CD4-positive, alpha-beta memory T cell (primary cell): ENCODE data around the gene TCF23. TPM values are rescaled to one million over a fixed set of nuclear protein-coding genes. Genes with fewer than 3 reads are reported as not detected.
"Not testable (repeated sequence)": the region's sequence is repeated elsewhere in the genome, so short reads cannot be mapped to it uniquely, and the experiment has no call there.

Experiments used
- CTCF ChIA-PET: fragments of 350-600 bp; sonication (Branson Sonifier 250); formaldehyde crosslinking; loops from one replicate; lab custom pipeline; 2021; ENCODE audit warnings: inconsistent platforms; ENCODE audit not compliant: partially characterized antibody; lab: Charles Lee
- POLR2A ChIA-PET: fragments of 350-600 bp; sonication (Branson Sonifier 250); formaldehyde crosslinking; loops from one replicate; lab custom pipeline; 2021; ENCODE audit not compliant: partially characterized antibody; lab: Charles Lee
- DNase-seq, 5 donors: peaks; one replicate each; pipeline versions ENCODE4 v3.0.0 to v3.0.0-alpha.2; 2020 to 2022; ENCODE audit warnings: mixed read lengths in 1 of 5
- H3K27ac ChIP-seq: one replicate; pipeline ENCODE4 v1.7.0; 2013; ENCODE audit warnings: low read depth, low read length
- H3K27me3 ChIP-seq: 2 replicates; pipeline ENCODE4 v1.7.0; 2013; ENCODE audit warnings: mild to moderate bottlenecking, low read length, moderate library complexity; ENCODE audit not compliant: insufficient read depth
- H3K36me3 ChIP-seq: 2 replicates; pipeline ENCODE4 v1.7.0; 2013; ENCODE audit warnings: mild to moderate bottlenecking, low read length, moderate library complexity; ENCODE audit not compliant: insufficient read depth
- H3K4me1 ChIP-seq: 2 replicates; pipeline ENCODE4 v1.7.0; 2013; ENCODE audit warnings: mild to moderate bottlenecking, low read length, moderate library complexity; ENCODE audit not compliant: insufficient read depth
- H3K4me3 ChIP-seq, 2 donors: one replicate each; pipeline ENCODE4 v1.7.0; 2013; ENCODE audit warnings: low read length in 2 of 2, mild to moderate bottlenecking in 1 of 2
- H3K9me3 ChIP-seq, 2 donors: one replicate each; pipeline ENCODE4 v1.7.0; 2013; ENCODE audit warnings: low read length in 2 of 2, control low read depth in 1 of 2; ENCODE audit not compliant: control insufficient read depth in 1 of 2
- H3K27ac Mint-ChIP-seq, 7 donors: one replicate each; pipeline ENCODE4 v1.8.0; 2020 to 2021; ENCODE audit warnings: mixed read lengths in 7 of 7, mild to moderate bottlenecking in 6 of 7, inconsistent platforms in 3 of 7, moderate library complexity in 3 of 7
- H3K27me3 Mint-ChIP-seq, 2 donors: one replicate each; pipeline ENCODE4 v1.8.0; 2020 to 2021; ENCODE audit warnings: mixed read lengths in 2 of 2
- H3K36me3 Mint-ChIP-seq, 2 donors: one replicate each; pipeline ENCODE4 v1.8.0; 2020 to 2021; ENCODE audit warnings: mixed read lengths in 2 of 2, inconsistent platforms in 1 of 2, mild to moderate bottlenecking in 1 of 2
- H3K4me1 Mint-ChIP-seq, 4 donors: one replicate each; pipeline ENCODE4 v1.8.0; 2020 to 2021; ENCODE audit warnings: mixed read lengths in 4 of 4, mild to moderate bottlenecking in 1 of 4
- H3K4me3 Mint-ChIP-seq, 8 donors: one replicate each; pipeline ENCODE4 v1.8.0; 2020 to 2021; ENCODE audit warnings: mixed read lengths in 8 of 8, mild to moderate bottlenecking in 7 of 8, moderate library complexity in 6 of 8, inconsistent platforms in 3 of 8
- H3K9me3 Mint-ChIP-seq, 8 donors: one replicate each; pipeline ENCODE4 v1.8.0; 2020 to 2021; ENCODE audit warnings: mixed read lengths in 8 of 8, mild to moderate bottlenecking in 5 of 8, inconsistent platforms in 3 of 8, moderate library complexity in 1 of 8
- intact Hi-C: fragments of 100-400 bp; cut with micrococcal nuclease; formaldehyde crosslinking; loops from one replicate; pipeline ENCODE4 v1.15.1; 2023
- polyA plus RNA-seq, 2 donors: library from polyadenylated mRNA; unstranded; fragments of 300-500 nt; fragmentation: Illumina TruSeq; gene quantifications; one replicate each; pipeline ENCODE4 v1.2.3, GENCODE V29; 2021
- total RNA-seq, 2 experiments: library from RNA; stranded (reverse); gene quantifications; one replicate each; pipeline ENCODE4 v1.2.3, GENCODE V29; 2021

Gene TCF23
- total and polyA plus RNA-seq, 4 experiments from 2014 or later, result not detected

- intact Hi-C loops, DNase-seq, H3K9me3 Mint-ChIP-seq, H3K4me1 ChIP-seq, H3K4me1 Mint-ChIP-seq, H3K9me3 ChIP-seq, H3K27ac ChIP-seq, POLR2A ChIA-PET, H3K27me3 ChIP-seq, H3K36me3 Mint-ChIP-seq, H3K27ac Mint-ChIP-seq, H3K4me3 Mint-ChIP-seq, H3K4me3 ChIP-seq, H3K36me3 ChIP-seq: not testable (repeated sequence)
- CTCF ChIA-PET, result interaction anchor here (0.6 kb wide), 1 partner anchor 23 kb away, joined by 3 read pairs; no protein-coding TSS in a partner anchor
- peaks cover 5 to 16% of the 10 kb centered on the region in 2 donors for H3K27me3 Mint-ChIP-seq
These were observed 38.0 kb upstream of the TCF23 start for GRCh38 chr2:27110603-27111352.

- intact Hi-C loops, H3K36me3 ChIP-seq, H3K27ac ChIP-seq, H3K4me3 ChIP-seq, POLR2A ChIA-PET, H3K4me3 Mint-ChIP-seq, H3K27ac Mint-ChIP-seq, H3K4me1 ChIP-seq, H3K9me3 ChIP-seq, H3K4me1 Mint-ChIP-seq, H3K9me3 Mint-ChIP-seq, H3K27me3 ChIP-seq, H3K36me3 Mint-ChIP-seq, CTCF ChIA-PET, DNase-seq: not testable (repeated sequence)
- H3K27me3 Mint-ChIP-seq, result peaks cover 5 to 11% of the 10 kb centered on the region in 2 donors
These were observed 37.3 kb upstream of the TCF23 start for GRCh38 chr2:27111392-27112078.

- Mint-ChIP-seq H3K4me3 (peak overlapping the region in 1 of 8 donors; percentile 31), H3K4me1 (peaks cover 4 to 10% (median 5%) of the 10 kb centered on the region in 4 donors), H3K9me3 (no peaks in the 10 kb centered on the region), H3K27me3 (peaks cover 18 to 22% of the 10 kb centered on the region in 2 donors), H3K27ac (no peak overlapping the region), H3K36me3 (peaks cover 0 to 2% of the 10 kb centered on the region in 2 donors)
- CTCF ChIA-PET, result interaction anchor here (1.2 kb wide), 1 partner anchor 187 kb away, joined by 3 read pairs; no protein-coding TSS in a partner anchor
- no peak overlapping the region for H3K27ac ChIP-seq
- H3K36me3 ChIP-seq, result no peaks in the 10 kb centered on the region
- H3K4me1 ChIP-seq, result peaks cover 9% of the 10 kb centered on the region
- POLR2A ChIA-PET, result no interaction called here
- DNase-seq, result no peak
- peaks cover 10% of the 10 kb centered on the region for H3K27me3 ChIP-seq
- H3K9me3 ChIP-seq, result no peaks in the 10 kb centered on the region
- H3K4me3 ChIP-seq, result no peak overlapping the region
- intact Hi-C loops, result no loop called here
These were observed 33.3 kb upstream of the TCF23 start for GRCh38 chr2:27115519-27115918.

- Histone ChIP-seq H3K27me3 (peaks cover 10% of the 10 kb centered on the region), H3K36me3 (no peaks in the 10 kb centered on the region), H3K27ac (no peak overlapping the region), H3K9me3 (no peaks in the 10 kb centered on the region), H3K4me3 (no peak overlapping the region), H3K4me1 (peaks cover 14% of the 10 kb centered on the region)
- Mint-ChIP-seq H3K36me3 (peaks cover 0 to 2% of the 10 kb centered on the region in 2 donors), H3K9me3 (no peaks in the 10 kb centered on the region), H3K27me3 (peaks cover 19 to 20% of the 10 kb centered on the region in 2 donors), H3K4me3 (peak overlapping the region in 5 of 8 donors; percentile 21 to 58 (median 24)), H3K27ac (no peak overlapping the region), H3K4me1 (peaks cover 8 to 20% (median 12%) of the 10 kb centered on the region in 4 donors)
- intact Hi-C loops, result no loop called here
- no peak for DNase-seq
- ChIA-PET CTCF (no interaction called here), POLR2A (no interaction called here)
These were observed 30.7 kb upstream of the TCF23 start for GRCh38 chr2:27117995-27118524.

- Mint-ChIP-seq H3K27me3 (peaks cover 19 to 20% of the 10 kb centered on the region in 2 donors), H3K36me3 (peaks cover 0 to 2% of the 10 kb centered on the region in 2 donors), H3K9me3 (no peaks in the 10 kb centered on the region), H3K4me1 (peaks cover 10 to 25% (median 16%) of the 10 kb centered on the region in 4 donors), H3K27ac (peak within 1 kb of the TSS in 2 of 7 donors; percentile 23 to 41), H3K4me3 (peak within 1 kb of the TSS; percentile 72 to 83 (median 78))
- Histone ChIP-seq H3K9me3 (no peaks in the 10 kb centered on the region), H3K27me3 (peaks cover 10% of the 10 kb centered on the region), H3K4me1 (peaks cover 17% of the 10 kb centered on the region), H3K36me3 (no peaks in the 10 kb centered on the region), H3K27ac (no peak within 1 kb of the TSS), H3K4me3 (peak within 1 kb of the TSS; percentile 12 to 35)
- POLR2A ChIA-PET, result no interaction called here
- DNase-seq, result no peak
- intact Hi-C loops, result no loop called here
- CTCF ChIA-PET, result no interaction called here
These were observed 30.1 kb upstream of the TCF23 start, which contains the start of gene CGREF1 for GRCh38 chr2:27118525-27119329. Gene CGREF1, minus strand, starts transcription at chr2:27119128. Its CDS starts 14,762 bp downstream, at chr2:27104366.

GRCh38 chr2:27119330-27119670 is 29.5 kb upstream of the TCF23 start:
- H3K36me3 Mint-ChIP-seq, CTCF ChIA-PET: not testable (repeated sequence)

More at GRCh38 chr2:27119330-27119670, 29.5 kb upstream of the TCF23 start:
- H3K27ac ChIP-seq, POLR2A ChIA-PET, DNase-seq, intact Hi-C loops, H3K9me3 ChIP-seq, H3K36me3 ChIP-seq, H3K9me3 Mint-ChIP-seq: not testable (repeated sequence)
- H3K27me3 Mint-ChIP-seq, result peaks cover 19 to 20% of the 10 kb centered on the region in 2 donors
- peak overlapping the region in 2 of 7 donors; percentile 23 to 41 for H3K27ac Mint-ChIP-seq
- H3K4me3 Mint-ChIP-seq, result peak overlapping the region; percentile 72 to 83 (median 78)
- H3K27me3 ChIP-seq, result peaks cover 10% of the 10 kb centered on the region
- peaks cover 23% of the 10 kb centered on the region for H3K4me1 ChIP-seq
- peaks cover 11 to 30% (median 18%) of the 10 kb centered on the region in 4 donors for H3K4me1 Mint-ChIP-seq
- H3K4me3 ChIP-seq, result peak overlapping the region; percentile 12 to 35
